NCI-H345 treated with DMSO at 0.1 percent for 48 hours (cell line): ENCODE data around the gene DLG1.

ENCODE experiments used
- DNase-seq: peaks from one replicate; lab custom pipeline; 2025; ENCODE audit not compliant: unreplicated experiment; lab: John Stamatoyannopoulos, UW

DLG1 gene

DNA sequence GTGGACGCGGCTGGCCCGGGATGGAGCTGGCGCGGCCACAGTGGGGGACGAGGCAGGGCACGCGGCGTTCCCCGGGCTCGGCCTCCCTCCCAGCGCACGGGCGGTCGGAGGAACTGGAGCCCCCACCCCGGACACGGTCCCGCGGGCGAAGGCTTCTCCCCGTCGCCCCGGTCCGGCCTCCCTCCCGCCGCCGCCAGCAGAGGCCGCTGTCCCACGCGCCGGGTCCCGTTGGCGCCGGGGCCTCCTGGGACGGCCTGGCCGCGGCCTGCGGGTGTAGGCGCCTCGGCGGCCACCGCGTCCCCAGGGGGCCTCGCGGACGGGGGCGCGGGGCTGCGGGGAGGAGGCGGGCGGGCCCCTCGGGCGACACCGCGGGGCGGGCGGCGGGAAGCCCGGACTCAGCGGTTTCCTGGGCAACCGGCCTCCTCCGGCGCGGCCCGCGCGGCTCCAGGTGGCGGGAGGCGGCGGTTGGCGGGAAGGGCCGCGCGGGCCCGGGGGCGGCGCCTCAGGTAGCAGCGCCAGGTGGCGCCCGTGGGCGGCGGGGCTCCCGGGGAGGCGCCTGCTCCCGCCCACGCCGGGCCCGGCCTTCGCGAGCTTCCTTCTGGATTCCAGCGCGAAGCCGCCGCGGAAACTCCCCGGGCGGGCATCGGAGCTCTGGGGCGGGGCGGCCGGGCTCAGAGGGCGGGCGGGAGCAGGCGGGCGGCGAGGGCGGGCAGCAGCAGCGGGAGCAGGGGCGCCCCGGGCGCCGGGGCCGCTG lies 295.5 kb downstream of the DLG1 start:
- DNase-seq = no peak

DNA sequence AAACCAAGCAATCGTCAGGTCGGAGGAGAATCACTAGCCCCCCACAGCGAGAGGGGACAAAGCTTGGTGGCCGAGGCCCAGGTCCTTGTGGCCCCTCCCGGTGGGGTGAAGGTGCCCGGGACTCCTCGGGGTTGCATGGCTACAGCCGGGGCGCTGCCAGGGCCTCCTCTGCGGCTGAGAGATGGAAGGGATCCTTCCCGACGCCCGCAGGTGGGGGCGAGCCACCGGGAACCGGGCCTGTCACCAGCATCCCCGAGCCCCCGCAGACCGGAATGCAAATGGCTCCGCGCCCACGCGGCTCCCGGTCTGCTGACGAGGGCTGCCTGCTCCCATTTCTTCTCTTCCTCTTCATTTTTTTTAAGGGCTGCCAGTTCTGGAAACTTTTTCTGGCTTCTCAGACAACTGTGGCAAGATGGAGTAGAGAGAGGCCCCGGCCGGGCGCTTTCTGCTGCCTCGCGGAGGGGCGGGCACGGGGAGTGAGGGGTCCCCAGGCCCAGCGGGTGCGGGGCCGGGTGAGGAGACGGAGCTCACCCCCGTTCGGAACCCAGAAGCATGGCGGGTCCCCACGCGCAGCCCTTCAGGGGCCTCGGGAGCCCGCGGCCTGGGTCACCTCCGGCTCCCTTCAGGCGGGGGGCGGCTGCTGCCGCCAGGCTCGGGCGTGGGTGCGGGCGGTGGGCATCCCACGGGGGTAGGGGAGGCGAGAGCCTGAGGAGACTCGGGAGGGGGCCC lies 296.3 kb downstream of the DLG1 start:
- DNase-seq = no peak

GRCh38 chr3:197001106-197001971 lies 297.1 kb downstream of the DLG1 start:
- no peak for DNase-seq

DNA sequence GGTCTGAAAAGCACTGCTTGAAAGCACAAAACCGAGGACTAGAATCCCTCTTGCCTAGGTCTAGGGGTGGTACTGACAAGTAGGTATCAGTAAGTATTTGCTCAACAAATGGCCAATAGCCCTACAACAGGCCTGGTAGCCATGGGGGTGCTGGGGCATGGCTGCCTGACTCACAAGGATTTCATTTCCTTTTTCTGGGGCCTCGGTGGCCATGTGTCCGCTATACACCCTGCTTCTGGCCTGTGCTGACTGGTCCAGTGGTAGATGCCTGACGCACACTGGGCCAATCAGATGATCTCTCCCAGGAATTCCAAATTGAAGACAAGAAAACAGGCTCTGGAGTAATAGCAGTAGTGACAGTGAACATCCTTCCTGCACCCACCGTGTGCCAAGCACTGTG lies 298.2 kb downstream of the DLG1 start:
- DNase-seq = no peak

DNA sequence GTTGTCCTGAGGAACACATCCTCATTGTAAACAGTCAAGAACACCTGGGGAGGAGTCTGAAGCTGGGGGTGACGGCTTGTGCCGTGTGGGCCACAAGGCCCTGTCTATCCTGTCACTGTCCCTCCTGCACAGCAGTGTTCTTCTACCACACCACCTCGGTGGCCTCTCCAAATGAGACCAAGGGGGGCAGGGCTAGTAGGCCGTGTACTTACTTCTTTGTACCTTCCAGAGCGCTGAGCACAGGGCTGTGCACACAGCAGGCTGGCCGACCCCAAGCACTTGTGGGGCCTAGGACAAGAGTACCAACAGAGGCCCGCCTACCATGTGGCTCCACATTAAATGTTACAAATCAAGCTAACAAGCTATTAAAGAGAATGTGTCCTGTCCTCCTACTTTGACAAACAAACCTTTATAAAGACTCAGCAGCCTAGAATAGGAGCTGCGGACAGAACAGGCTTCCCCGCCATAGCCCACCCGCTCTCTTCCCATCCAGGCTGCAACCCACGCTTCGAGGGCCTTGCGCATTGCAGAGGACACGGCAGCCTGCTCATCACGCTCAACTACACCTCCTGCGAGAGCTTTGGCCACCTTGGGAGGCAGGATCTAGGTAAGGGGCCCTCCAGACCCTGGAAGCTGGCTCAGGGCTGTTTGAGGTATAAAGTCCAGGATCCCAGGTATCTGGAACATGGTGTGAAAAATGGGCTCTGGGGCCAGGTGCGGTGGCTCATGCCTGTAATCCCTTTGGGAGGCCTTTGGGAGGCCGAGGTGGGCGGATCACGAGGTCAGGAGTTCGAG lies 299.2 kb downstream of the DLG1 start:
- no peak for DNase-seq

DNA sequence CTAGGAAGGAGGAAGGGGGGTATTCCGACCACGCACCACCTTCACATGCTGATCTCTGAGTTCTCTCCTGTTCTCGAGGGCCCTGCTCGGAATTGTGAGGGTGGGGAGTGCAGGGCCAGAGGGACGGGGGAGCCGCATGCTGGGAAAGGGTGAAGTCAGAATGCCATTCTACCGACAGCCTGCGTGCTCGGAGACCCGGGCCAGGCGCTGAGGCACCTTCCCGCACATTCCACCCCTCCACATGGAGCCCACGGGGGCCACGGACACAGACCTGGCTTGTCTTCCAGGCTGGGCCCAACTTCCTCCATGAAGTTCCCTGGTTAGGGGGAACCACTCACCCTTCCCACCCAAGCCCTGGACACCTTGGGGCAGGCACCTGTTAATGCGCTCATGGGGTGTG lies 301.1 kb downstream of the DLG1 start:
- no peak for DNase-seq

DNA sequence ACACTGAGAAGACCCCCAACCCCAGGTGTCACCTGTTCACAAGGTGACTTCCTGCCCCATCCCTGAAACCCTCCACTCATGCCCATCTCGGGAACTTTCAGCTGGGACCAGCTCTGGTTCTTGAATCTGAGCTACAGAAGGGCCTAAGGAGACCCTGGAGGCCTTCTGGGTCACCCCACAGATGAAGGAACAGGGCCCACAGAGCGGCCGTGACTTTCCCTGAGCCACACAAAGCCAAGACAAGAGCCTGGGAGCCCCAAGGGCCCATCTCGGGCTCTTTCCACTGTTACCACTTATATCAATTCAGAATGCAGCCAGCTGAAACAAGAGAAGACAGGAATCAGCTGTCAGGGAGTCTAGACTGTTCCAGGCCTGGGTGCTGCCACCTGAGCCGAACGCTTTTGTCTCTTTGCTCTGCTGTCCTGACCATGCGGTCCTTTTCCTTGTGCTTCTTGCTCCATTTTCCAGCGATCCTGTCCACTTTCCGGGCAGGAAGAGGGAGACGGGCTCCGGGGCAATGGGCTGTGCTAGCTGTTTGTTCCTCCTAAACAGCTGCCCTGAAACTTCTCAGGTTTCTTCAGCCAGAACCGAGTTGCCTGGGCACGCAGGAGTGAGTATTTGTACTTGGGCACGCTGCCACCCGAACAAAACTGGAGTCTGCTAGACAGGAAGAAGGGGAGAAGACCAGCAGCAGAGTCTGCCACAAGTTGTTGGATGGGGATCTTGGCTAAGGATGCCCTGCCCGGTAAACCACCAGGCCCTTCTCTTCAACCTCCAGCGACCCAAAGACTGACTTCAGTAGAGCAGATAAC lies 301.8 kb downstream of the DLG1 start:
- DNase-seq = peak; percentile 75

- DNase-seq = no peak
Observed at GRCh38 chr3:196995646-196996355, 302.6 kb downstream of the DLG1 start.

- no peak for DNase-seq
Observed at GRCh38 chr3:196995027-196995426, 303.4 kb downstream of the DLG1 start.

GRCh38 chr3:196994056-196994455 lies 304.4 kb downstream of the DLG1 start:
- DNase-seq = no peak
